Testis (tissue), 3 donors: ENCODE data around the gene UBE2E1. TPM values are rescaled to one million over a fixed set of nuclear protein-coding genes. Genes with fewer than 3 reads are reported as not detected.

Source experiments
- DNase-seq: peaks from one replicate; pipeline ENCODE4 v3.0.0-alpha.2; 2019
- H3K27ac ChIP-seq, 2 donors: fragments of 200-600 bp; sonication (generic); one replicate each; pipeline ENCODE4 v1.5.1; 2019
- H3K27me3 ChIP-seq: fragments of 200-600 bp; sonication (generic); one replicate; pipeline ENCODE4 v1.5.1; 2019
- H3K36me3 ChIP-seq: fragments of 200-600 bp; sonication (generic); one replicate; pipeline ENCODE4 v1.5.1; 2017; ENCODE audit warnings: low read depth; ENCODE audit errors: missing control alignments
- H3K4me1 ChIP-seq: fragments of 200-600 bp; sonication (generic); one replicate; pipeline ENCODE4 v1.5.1; 2019
- H3K4me3 ChIP-seq, 2 donors: fragments of 200-600 bp; sonication (generic); one replicate each; pipeline ENCODE4 v1.5.1; 2017 to 2019
- H3K9me3 ChIP-seq: fragments of 200-600 bp; sonication (generic); one replicate; pipeline ENCODE4 v1.5.1; 2017
- CTCF ChIP-seq, 3 experiments: fragments of 450-650 bp in 2 of 3; fragments of 200-600 bp in 1 of 3; sonication (generic) in 1 of 3; IDR thresholded peaks; one replicate each; pipeline ENCODE4 v1.5.1; 2016 to 2019; ENCODE audit warnings: antibody characterized with exemption in 3 of 3, mild to moderate bottlenecking in 2 of 3, moderate library complexity in 1 of 3
- POLR2A ChIP-seq: fragments of 450-650 bp; IDR thresholded peaks from one replicate; pipeline ENCODE4 v1.6.1; 2017; ENCODE audit warnings: antibody characterized with exemption, mild to moderate bottlenecking, moderate library complexity
- WGBS, 2 donors: methylation state at CpG; one replicate each; pipeline ENCODE4 v1.1.5; 2018; 5-methylcytosine and 5-hydroxymethylcytosine counted together
- intact Hi-C: fragments of 100-400 bp; cut with DNase I; formaldehyde crosslinking; loops from one replicate; pipeline ENCODE4 v1.15.1; 2023; ENCODE audit warnings: low total_unique reads
- polyA plus RNA-seq: library from polyadenylated mRNA; stranded (reverse); fragments of 350-450 nt; fragmentation: Illumina TruSeq; extraction: RNeasy Lipid Tissue Mini Kit (QIAGEN cat#74804); gene quantifications from one replicate; pipeline ENCODE4 v1.2.3, GENCODE V29; 2014; ENCODE audit warnings: low read depth, low replicate concordance; ENCODE audit not compliant: insufficient read depth
- total RNA-seq, 2 donors: library from RNA; depleted of rRNA; stranded (reverse); fragments of >200 nt; gene quantifications; one replicate each; pipeline ENCODE4 v1.2.3, GENCODE V29; 2016

UBE2E1 gene
- total and polyA plus RNA-seq, 3 donors from 2014 or later = 68.7 to 89.5 (median 82.2) TPM

- Histone ChIP-seq H3K27me3 (no peaks in the 10 kb centered on the region), H3K27ac (no peak overlapping the region), H3K9me3 (no peaks in the 10 kb centered on the region), H3K4me3 (no peak overlapping the region), H3K36me3 (no peaks in the 10 kb centered on the region), H3K4me1 (peaks cover 5% of the 10 kb centered on the region)
- intact Hi-C loops = no loop called here
- no peak for DNase-seq
- WGBS, 2 donors = 81 to 83% methylated on average over 8 of the region's 8 CpGs
- TF ChIP-seq CTCF (IDR thresholded peaks at IDR 0.05) (no peak), POLR2A (no peak)
These were observed 88.7 kb downstream of the UBE2E1 start for GRCh38 chr3:23894254-23895061.

- intact Hi-C loops = no loop called here
- H3K36me3 ChIP-seq = no peaks in the 10 kb centered on the region
- no peak overlapping the region for H3K27ac ChIP-seq
- no peak for DNase-seq
- no peaks in the 10 kb centered on the region for H3K9me3 ChIP-seq
- H3K27me3 ChIP-seq = no peaks in the 10 kb centered on the region
- WGBS, 2 donors = 81 to 89% methylated on average over 4 of the region's 4 CpGs
- TF ChIP-seq POLR2A = no peak
- no peak for TF ChIP-seq CTCF (IDR thresholded peaks at IDR 0.05)
- no peak overlapping the region for H3K4me3 ChIP-seq
- H3K4me1 ChIP-seq = peaks cover 5% of the 10 kb centered on the region
These were observed 89.4 kb downstream of the UBE2E1 start for GRCh38 chr3:23895181-23895580.

GRCh38 chr3:23900744-23901143 lies 95.0 kb downstream of the UBE2E1 start:
- intact Hi-C loops = no loop called here
- H3K27ac ChIP-seq = no peak overlapping the region
- no peak for TF ChIP-seq CTCF (IDR thresholded peaks at IDR 0.05)
- TF ChIP-seq POLR2A = no peak

GRCh38 chr3:23904545-23904944 lies 98.8 kb downstream of the UBE2E1 start:
- no peaks in the 10 kb centered on the region for H3K27me3 ChIP-seq
- H3K9me3 ChIP-seq = no peaks in the 10 kb centered on the region
- H3K4me3 ChIP-seq = no peak overlapping the region
- no peak for DNase-seq
- no peaks in the 10 kb centered on the region for H3K36me3 ChIP-seq
- no peak overlapping the region for H3K27ac ChIP-seq
- no peak for TF ChIP-seq POLR2A
- TF ChIP-seq CTCF (IDR thresholded peaks at IDR 0.05) = no peak
- H3K4me1 ChIP-seq = no peaks in the 10 kb centered on the region
- intact Hi-C loops = no loop called here

More at GRCh38 chr3:23900744-23901143, 95.0 kb downstream of the UBE2E1 start:
- Histone ChIP-seq H3K4me1 (no peaks in the 10 kb centered on the region), H3K36me3 (no peaks in the 10 kb centered on the region), H3K4me3 (no peak overlapping the region), H3K27me3 (no peaks in the 10 kb centered on the region), H3K9me3 (no peaks in the 10 kb centered on the region)
- no peak for DNase-seq
- 55 to 67% methylated on average over 6 of the region's 6 CpGs for whole genome bisulfite sequencing, 2 donors

- intact Hi-C loops = no loop called here
- Histone ChIP-seq H3K9me3 (no peaks in the 10 kb centered on the region), H3K36me3 (no peaks in the 10 kb centered on the region), H3K4me1 (no peaks in the 10 kb centered on the region), H3K27ac (no peak overlapping the region), H3K4me3 (no peak overlapping the region), H3K27me3 (no peaks in the 10 kb centered on the region)
- DNase-seq = no peak
- WGBS, 2 donors = 88 to 94% methylated on average over 7 of the region's 7 CpGs
- TF ChIP-seq POLR2A = no peak
- TF ChIP-seq CTCF (IDR thresholded peaks at IDR 0.05) = no peak
These were observed 103.6 kb downstream of the UBE2E1 start for GRCh38 chr3:23909341-23909740.
